ENCODE data around the gene TPRN.
A peak's percentile ranks its signal among the peaks of the same experiment; 100 is the strongest.

Gene TPRN

DNA sequence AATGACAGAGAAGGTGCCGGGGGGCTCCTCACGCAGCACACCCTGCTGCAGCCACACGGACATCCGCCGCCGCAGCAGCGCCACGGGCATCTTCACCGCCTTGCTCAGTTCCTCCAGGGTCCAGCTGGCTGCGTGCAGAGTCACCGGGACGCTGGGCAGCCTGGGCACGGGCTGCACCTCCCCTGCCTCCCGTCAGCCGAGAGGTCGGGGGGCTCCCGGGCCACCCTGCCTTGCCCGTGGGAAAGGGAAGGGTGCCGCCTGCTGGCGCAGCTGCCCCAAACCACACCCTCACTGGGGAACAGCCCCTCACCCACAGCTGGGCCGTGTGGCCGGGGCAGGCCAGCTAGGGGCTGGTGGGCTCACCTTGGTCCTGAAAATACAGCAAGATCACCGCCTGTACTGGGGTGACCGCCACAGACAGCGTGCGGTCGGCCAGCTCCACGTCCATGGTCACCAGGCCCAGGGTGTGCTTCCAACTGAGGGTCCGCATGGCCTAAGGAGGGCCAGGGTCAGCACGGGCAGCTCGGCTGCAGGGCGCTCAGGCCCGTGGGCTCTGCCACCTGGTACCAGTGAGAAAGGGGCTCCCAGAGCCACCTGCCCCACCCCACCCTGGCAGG is 25.1 kb downstream of the TPRN start:
- DNase-seq: no peak

DNA sequence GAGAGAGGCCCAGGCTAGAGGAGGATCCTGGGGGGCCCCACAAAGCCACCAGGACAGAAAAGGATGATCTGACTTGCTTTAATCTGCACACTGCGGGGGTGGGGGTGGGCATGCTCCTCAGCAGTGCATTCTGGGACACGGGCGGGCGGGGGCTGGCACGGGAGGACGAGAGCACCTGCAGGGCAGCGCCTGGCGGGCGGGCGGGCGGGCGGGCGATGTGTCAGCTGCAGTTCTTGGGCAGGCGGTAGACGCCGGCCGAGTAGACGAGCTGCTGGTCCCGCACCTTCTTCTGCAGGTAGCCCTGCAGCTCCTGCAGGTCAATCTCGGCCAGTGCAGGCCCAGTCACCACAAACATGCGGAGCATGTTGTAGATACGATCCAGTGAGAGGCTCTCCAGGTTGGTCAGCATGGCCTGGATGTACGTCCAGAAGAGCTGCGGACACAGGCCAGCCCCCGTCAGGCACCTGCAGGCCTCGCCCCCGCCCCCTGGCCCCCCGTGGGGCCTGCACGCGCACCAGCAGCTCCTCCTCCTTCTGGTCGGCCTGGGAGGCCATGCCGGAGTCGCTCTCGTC is 25.7 kb downstream of the TPRN start:
- no peak for DNase-seq

DNA sequence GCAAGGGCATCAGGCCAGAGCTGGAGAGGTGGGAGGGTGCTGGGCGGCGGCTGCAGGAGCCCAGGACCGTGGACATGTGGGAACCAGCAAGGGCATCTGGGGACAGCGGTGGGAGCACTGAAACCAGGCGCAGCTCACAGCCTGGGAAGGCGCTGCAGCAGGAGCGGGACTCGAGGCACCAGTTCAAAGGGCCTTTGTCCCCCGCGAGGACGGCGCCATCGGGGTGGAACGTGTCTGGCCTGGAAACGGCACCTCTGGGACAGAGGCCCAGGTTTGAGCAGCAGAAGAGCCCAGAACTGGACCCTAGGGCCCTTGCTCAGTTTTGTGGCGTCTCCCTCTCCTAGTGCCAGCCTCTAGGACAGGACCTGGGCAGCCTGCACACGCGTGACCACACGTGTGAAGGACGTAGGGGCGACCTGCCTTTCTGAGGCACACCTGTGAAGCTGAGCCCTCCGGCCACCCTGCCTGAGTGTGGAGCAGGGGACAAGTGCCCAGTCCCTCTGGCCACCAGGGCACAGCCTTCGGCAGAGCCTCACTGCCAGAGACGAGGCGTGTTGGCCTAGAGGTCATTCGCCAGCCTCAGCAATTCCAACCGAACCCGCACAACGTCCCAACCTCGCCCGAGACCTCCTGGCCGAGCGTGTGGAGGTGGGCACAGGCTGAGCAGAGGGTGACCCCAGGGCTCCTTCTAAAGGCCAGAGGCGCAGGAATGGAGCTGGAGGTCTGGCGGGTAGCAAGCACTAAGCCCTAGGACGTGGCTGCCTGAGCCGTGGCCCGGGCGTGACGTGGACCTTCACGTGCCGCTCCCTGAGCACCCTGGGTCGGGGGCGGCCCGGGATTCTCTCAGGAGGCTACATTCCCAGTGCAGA is 26.5 kb downstream of the TPRN start:
- peak in 5 of 56 donors; percentile 25 to 45 (median 34) for DNase-seq

DNA sequence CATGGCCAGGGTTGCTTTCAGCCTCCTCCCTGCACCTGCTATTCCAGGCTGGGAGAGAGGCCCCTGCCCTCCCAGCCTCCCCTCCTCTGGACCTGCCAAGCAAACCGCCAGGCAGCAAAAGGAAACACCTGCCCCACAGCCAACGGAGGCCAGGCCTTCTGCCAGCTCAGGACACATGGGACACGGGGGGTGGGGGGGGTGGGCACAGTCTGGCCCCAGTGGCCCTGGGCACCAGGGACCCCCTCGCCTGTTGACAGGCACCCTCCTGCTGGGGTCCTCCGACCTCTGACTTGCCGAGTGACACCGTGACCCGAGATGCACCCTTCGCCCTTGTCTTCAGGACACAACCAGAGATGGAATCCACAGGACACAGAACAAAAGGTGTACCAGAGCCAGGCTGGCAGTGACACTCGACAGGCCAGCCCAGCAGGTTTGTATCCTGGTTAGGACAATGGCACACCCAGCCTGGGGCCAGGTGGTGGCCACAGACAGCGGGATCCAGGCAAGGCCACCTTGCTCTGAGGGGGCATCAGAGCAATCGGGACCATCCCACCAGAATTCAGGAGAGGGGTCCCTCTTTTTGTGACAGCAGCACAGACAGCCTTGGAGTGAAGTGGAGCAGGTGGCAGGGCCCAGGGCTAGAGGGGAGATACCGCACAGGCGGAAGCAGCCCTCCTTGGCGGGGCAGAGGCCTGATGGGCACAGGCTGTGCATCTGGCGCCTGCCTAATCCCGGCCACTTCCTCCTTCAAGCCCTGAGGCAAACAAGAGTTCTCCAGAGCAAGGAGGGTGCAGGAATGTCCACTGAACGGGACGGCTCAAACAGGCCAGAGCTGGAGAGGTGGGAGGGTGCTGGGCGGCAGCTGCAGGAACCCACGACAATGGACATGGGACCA is 27.4 kb downstream of the TPRN start:
- no peak for DNase-seq

- no peak for DNase-seq
Observed at GRCh38 chr9:137171149-137171900, 29.2 kb downstream of the TPRN start.

DNA sequence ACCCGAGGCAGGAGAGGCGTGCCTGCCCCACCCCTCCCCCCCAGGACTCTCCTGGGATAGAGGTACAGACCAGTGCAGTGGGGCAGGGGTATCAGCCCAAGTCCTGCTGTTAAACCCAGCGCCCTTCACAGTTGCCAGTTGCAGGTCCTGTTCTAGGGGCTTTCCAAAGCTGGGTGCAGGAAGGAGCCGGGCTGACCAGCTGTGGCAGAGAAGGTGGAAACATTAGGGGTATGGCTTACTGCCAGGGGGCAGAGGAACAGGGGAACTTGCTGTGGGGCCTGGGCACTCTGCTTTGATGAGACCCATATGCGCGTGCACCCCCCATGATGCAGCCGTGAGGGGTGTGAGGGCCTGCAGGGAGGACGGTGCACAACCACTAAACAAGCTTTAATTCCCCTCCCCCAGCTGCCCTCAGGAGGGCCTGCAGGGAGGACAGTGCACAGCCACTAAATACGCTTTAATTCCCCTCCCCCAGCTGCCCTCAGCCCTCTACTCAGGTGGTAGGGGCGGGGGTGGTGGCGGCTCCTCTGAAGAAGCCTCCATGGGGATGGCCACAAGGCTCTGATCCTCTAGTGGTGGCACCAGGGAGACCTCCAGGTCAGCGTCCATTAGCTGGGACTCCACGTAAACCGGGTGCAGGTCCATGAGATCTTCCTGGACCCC is 29.9 kb downstream of the TPRN start:
- no peak for DNase-seq

GRCh38 chr9:137169896-137170358 is 30.6 kb downstream of the TPRN start, which contains the start of gene LRRC26:
LRRC26 (minus strand) TSS chr9:137170051; CDS start chr9:137169943, 108 bp downstream.
- DNase-seq: no peak

GRCh38 chr9:137168904-137169856 is 31.4 kb downstream of the TPRN start:
- peak in 19 of 56 donors; percentile 14 to 55 (median 42) for DNase-seq

GRCh38 chr9:137168573-137168903 is 32.0 kb downstream of the TPRN start:
- peak in 5 of 56 donors; percentile 25 to 52 (median 36) for DNase-seq

- peak in 3 of 56 donors; percentile 42 to 52 (median 50) for DNase-seq
Observed at GRCh38 chr9:137167747-137168572, 32.6 kb downstream of the TPRN start.

DNA sequence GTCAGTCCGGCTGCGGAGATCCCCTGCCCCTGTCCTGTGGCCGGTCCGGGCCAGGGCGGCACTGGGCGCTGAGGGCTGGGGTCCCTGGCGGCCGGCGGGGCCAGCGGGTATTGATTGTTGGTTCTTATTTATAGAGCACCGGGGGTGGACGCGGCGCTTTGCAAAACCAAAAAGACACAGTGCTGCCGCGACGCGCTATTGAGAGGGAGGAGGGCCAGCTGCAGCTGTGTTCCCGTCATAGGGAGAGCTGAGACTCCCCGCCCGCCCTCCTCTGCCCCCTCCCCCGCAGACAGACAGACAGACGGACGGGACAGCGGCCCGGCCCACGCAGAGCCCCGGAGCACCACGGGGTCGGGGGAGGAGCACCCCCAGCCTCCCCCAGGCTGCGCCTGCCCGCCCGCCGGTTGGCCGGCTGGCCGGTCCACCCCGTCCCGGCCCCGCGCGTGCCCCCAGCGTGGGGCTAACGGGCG is 33.2 kb downstream of the TPRN start:
- DNase-seq: peak in 14 of 56 donors; percentile 14 to 54 (median 29)

GRCh38 chr9:137166380-137167229 is 33.9 kb downstream of the TPRN start:
- peak in 5 of 56 donors; percentile 16 to 49 (median 30) for DNase-seq

GRCh38 chr9:137165250-137165836 is 35.2 kb downstream of the TPRN start:
- DNase-seq: no peak

DNA sequence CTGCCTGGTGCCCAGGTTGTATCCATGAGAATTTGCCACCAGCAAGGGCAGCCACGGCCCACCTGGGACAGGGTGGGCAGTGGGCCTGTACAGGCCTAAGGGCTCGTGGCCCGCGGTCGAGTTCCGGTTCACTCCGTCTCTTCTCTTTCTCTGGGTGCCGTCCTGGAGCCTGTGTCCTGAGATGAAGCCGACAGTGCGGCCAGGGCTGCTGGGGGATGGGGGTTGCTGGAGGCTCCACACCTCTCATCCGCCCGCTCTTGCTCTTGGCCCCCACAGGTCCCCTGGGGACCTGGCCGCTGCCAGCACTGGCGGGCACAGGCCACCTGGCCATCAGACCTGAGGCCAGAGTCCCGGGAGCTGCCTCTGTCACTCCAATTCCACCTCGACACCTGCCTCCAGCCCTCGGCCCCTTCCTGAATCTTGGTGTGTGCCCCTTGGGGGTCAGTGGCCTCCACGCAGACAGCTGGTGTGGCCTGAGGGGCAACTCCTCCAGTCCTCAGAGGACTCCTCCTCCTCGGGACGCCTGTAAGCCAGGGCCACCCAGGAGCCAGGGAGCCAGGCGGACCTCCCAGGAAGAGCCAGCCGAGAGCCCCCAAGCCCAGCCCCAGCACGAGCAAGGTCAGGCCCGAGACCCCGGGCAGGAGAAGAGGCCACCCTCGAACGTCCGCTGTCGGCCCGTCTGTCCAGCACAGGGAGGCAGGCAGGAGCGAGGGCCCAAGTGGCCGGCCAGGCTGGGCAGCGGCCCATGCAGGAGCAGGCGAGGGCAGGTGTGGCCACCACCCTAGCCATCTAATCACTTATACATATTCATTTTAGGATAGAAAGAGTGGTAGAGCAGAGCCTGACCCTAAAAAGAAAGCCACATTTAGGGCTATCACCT is 35.9 kb downstream of the TPRN start:
- DNase-seq: no peak

- DNase-seq: no peak
Observed at GRCh38 chr9:137163805-137164204, 36.7 kb downstream of the TPRN start.

All from amygdala (tissue), 56 donors.